HG02840 (cell line): ENCODE data around the gene FUOM.
A peak's percentile ranks its signal among the peaks of the same experiment; 100 is the strongest.
"Not testable (repeated sequence)": the region's sequence is repeated elsewhere in the genome, so short reads cannot be mapped to it uniquely, and the experiment has no call there.

Source experiments
- ATAC-seq: cut with Tn5 transposase; IDR thresholded peaks from one replicate; pipeline ENCODE4 v1.9.1; 2021; ENCODE audit warnings: mild to moderate bottlenecking, moderate library complexity, moderate number of reproducible peaks; ENCODE audit not compliant: unreplicated experiment, low FRiP score

Gene FUOM

DNA sequence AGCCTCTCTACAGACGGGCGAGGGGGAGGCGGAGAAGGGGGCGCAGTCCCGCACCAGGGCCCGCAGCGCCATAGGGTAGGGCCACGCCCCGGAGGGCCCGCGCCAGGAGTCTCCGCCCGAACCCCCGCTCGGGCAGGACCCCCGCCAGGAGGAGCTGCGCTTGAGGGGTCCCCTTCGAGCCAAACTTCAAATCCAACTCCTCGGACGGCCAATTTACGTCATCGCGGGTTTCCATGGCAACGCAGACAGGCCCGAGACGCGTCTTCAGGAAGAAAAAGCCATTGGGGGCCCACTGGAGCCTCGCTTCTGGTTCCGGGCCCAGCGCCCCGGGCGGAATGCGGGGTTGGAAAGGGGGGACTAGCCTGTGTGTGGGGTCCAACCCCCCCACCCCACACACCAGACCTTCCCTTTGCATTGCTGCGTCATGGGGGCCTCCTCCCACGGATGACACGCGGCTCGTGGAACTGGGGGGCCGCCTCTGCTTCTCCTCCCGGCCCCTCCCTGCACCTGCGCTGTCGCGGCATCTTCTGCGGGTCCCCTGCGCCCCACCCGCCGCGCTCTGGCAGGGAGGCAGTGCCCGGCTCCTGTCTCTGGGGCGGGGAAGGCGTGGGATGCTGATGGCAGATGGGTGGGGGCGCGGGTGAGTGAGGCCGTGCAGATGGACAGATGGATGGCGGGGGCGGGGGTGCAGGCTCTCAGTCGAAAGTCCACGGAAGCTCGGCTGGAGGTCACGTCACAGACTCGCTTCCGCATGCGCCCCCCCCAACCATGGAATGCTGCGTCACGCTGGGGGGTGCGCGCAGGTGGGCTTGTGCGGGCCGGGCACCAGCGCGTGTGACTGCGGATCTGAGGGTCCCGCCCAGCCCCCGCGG, 22.3 kb downstream of the FUOM start:
- no peak for ATAC-seq

DNA sequence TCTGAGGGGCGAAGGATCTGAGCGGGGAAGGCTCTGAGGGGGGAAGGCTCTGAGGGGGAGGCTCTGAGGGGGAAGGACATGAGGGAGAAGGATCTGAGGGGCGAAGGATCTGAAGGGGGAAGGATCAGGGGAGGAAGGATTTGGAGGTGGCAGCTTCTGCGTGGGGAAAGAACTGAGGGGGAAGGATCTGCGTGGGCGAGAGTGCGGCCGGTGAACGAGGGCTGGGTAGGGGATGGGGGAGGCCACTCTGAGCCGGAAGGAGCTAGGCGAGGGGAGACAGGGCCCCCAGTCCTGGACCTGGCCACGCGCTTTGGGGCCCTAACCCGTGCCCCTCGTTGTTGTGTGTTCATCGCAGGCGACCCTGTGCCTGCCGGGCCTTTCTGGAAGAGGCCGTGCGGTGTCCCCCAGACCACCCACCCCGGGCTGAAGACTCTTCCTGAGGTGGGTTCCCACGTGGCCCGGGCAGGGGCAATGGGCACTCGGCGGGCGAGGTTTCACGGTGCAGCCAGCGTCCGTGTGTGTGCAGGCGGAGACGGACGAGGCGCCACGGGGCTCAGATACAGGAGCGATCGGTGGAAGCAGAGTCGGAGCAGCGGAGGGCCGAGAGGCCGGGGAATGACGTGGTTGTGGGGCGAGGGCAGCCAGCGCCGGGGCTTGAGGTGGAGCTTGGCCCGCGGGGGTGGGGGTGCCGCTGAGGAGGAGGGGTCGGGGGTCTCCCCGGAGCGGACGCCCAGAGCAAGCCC, 23.1 kb downstream of the FUOM start:
- no peak for ATAC-seq

GRCh38 chr10:133332936-133333699, 24.7 kb downstream of the FUOM start:
- no peak for ATAC-seq

- ATAC-seq, result peak; percentile 82
Measured at GRCh38 chr10:133329491-133330202, 28.2 kb downstream of the FUOM start.

DNA sequence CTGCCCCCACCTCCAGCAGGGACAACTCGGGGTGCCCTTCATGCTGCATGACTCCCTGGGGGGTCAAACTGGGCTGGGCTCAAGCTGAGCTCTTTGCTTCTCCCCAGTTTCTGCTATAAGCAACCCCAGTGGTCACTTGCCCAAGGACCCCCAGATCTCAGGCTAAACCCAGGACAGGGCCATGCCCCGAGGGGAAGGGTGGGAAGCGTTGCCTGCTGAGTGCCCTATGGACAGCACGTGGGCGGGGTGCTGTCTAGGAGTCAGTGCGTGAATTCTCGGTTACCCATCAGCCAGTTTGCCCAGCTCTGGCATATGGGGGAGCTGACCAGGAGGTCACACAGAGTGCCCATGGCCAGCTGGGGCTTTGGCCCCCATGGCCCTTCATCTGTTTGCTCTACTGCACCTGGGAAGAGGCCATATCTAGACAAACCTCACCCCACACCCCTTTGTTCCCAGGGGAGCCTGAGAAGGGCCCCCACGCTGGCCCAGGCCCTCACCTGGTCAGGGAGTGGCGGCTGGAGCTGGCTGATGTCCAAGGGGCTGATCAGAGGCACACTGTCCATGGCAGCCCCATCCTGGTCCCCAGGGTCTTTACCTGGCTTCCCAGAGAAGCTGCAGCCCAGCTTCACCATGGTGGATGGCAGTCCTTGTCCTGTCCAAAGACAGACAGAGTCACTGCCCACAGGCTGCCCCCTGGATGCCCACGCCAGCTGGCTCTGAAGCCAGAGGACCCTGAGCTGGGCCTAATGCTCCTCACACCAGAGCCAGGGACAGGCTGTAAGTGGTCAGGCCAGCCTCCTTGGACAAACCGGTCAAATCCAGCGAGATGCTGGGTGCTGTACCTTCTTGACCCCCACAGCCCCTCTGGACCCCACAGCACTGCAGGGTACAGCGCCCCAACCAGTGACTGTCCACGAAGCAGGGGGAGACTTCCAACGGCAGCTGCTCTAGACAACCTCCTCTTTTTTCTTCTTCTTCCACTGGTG, 29.2 kb downstream of the FUOM start:
- no peak for ATAC-seq

- ATAC-seq, result no peak
Measured at GRCh38 chr10:133327651-133328357, 30.0 kb downstream of the FUOM start.

- no peak for ATAC-seq
Measured at GRCh38 chr10:133326745-133327650, 30.8 kb downstream of the FUOM start.

DNA sequence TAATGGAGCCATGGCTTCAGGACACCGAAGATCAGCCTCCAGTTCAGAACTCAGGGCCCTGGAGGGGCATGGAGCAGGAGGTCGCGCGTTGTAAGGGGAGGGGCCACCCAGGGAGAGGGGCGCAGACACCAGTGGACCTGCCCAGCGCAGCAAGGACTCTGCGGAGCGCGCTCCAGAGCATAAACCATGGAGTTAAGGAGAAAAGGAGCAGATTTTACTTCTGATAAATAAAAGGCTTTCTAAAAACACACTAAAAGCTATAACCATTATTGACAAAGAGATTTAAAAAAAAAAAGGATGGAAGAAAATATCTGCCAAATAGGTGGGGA, 31.6 kb downstream of the FUOM start:
- no peak for ATAC-seq

DNA sequence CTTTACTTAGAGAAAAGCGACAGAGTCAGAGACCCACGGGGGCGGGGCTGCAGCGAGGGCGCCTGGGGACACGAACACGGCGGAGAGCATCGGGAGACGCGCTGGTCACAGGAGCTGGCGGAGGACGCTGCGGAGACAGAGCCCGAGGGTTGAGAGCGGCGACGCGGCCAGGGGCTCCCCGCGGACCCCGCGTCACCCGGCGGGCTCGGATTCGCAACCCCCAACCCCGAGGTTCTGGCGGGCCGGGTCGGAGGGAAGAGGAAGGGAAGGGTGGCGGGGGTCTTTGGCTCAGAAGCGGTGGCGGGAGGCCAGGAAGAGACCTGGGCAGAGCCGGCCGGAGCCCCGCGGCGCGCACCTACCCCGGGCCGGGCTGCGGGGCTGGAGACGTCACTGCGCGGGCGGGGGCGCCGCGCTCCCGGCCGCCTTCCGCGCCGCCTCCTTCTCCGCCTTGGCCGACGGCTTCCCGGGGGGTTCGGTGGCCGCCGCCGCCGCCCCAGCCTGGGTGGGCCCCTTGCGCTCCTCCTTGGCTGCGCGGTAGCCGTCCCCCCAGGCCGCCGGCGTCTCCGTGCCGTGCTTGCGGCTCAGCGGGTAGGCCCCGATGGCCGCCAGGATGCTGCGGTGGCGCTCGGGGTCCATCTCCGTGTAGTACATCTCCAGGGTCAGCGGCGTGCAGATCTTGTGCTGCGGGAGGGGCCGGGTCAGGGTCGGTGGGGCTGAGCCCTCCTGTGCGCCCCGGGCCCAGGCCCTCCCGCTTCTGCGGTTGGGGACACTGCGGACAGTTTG, 32.2 kb downstream of the FUOM start:
- ATAC-seq, result no peak

DNA sequence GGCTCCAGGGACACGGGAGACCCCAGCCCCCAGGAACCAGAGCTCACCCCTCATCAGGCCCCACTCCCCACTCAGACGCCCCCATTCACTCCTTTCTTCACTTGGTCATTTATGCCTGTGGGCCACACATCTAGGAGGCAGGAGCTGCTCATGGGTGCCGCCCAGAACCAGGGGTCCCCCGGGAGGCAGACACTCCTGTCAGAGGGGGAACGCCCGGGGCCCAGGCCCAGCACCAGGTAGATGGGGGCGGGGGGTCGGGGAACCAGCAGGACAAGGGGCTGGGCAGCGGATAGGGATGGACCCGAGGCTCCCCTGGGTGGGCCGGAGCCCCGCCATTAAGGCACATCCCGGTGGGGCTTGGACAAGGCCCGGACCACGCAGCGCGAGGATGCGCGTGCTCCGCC, 33.0 kb downstream of the FUOM start:
- no peak for ATAC-seq

DNA sequence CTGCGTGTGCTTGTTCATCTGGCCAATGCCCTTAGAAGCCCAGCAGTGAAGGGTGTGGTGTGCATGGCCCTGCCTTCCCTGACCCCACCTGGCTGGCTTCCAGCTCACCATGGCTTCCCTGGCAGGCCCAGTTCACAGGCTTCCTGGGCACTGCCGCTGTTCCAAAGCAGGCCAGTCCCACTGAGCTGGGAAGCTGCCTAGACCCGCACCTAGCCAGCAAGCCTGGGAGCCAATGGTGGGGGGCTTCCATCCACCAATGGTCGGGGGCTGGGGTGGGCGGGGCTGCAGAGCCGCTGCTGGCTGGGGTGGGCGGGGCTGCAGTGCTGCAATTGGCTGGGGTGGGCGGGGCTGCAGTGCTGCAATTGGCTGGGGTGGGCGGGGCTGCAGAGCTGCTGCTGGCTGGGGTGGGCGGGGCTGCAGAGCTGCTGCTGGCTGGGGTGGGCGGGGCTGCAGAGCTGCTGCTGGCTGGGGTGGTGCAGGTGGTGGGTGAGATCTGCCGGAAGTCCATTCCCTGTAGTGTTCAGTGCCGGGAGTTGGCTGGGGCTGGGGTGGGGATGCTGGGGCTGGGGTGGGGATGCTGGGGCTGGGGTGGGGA, 33.5 kb downstream of the FUOM start:
- no peak for ATAC-seq

GRCh38 chr10:133322064-133322709, 35.6 kb downstream of the FUOM start:
- not testable (repeated sequence) for ATAC-seq

DNA sequence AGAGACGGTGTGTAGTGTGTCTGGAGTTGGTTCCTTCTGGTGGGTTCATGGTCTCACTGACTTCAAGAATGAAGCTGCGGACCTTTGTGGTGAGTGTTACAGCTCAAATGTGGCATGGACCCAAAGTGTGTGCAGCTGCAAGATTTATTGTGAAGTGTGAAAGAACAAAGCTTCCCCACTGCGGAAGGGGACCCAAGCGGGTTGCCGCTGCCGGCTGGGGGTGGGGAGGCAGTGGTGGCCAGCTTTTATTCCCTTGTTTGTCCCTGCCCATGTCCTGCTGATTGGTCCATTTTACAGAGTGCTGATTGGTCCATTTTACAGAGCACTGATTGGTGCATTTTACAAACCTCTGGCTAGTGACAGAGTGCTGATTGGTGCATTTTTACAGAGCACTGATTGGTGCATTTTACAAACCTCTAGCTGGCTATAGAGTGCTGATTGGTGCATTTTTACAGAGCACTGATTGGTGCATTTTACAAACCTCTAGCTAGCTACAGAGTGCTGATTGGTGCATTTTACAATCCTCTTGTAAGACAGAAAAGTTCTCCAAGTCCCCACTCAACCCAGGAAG, 36.9 kb downstream of the FUOM start:
- not testable (repeated sequence) for ATAC-seq

GRCh38 chr10:133318494-133319127, 39.2 kb downstream of the FUOM start:
- no peak for ATAC-seq

DNA sequence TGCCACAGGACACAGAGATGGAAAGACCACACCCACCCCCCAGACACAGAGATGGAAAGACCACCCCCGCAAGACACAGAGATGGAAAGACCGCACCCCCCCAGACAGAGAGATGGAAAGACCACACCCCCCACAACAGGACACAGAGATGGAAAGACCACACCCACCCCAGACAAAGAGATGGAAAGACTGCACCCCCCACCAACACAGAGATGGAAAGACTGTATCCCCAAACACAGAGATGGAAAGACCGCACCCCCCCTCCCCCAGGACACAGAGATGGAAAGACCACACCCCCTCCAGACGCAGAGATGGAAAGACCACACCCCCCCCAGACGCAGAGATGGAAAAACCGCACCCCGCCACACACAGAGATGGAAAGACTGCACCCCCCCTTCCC, 41.1 kb downstream of the FUOM start:
- ATAC-seq, result no peak
